EL (cell line): ENCODE results near the gene CENPS.
"Not testable (repeated sequence)": the region's sequence is repeated elsewhere in the genome, so short reads cannot be mapped to it uniquely, and the experiment has no call there.

Experiments used
- DNase-seq: peaks from one replicate; pipeline ENCODE4 v3.0.0-alpha.2; 2016

CENPS gene

DNA sequence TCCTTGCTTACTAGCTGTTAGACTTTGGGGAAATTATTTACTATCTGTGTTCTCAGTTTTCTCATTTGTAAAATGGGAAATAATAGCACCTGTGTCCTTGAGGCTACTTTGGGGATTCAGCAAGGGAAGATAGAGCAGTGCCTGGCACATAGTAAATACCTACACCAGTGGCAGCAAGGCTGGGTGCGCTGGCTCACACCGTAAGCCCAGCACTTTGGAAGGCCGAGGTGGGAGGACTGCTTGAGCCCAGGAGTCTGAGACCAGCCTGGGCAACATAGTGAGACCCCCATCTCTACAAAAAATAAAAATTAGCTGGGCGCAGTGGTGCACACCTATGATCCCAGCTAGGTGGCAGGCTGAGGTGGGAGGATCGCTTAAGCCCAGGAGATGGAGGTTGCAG lies 8.6 kb upstream of the CENPS start:
- DNase-seq = no peak

DNA sequence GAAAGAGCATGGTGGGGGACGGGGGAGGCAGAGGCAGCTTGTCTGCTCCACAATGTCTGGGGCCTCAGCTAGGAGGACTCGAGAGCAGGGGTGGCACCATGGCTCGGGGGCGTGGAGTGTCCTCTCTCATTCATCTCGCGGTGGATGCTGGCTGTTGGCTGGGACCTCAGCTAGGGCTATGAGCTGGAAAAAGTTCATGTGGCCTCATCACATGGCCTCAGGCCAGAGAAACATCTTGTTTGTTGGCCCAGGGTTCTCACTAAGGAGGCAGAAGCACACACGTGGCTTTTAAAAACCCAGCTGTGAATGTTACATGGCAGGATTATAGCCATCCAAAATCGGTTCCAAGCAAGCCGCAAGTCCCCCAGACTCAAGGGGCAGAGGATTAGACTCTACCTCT lies 6.2 kb upstream of the CENPS start:
- peak; percentile 51 for DNase-seq

DNA sequence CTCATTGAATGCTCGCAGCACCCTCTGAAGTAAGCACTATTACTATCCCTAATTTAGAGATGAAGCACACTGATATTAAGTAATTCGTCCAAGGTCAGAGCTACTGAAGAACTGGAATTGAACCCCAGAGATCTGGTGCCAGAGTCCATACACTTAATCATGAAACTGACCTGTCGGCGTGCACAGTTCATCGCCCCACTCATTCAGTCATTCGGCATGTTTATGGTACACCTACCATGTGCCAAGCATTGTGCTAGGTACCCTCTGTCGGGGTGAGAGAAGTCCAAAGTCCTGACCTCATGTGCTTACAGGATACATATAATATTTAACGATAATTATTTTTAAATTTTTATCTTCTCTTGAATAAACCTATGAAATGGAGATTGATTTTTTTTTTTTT lies 5.6 kb upstream of the CENPS start:
- no peak for DNase-seq

DNA sequence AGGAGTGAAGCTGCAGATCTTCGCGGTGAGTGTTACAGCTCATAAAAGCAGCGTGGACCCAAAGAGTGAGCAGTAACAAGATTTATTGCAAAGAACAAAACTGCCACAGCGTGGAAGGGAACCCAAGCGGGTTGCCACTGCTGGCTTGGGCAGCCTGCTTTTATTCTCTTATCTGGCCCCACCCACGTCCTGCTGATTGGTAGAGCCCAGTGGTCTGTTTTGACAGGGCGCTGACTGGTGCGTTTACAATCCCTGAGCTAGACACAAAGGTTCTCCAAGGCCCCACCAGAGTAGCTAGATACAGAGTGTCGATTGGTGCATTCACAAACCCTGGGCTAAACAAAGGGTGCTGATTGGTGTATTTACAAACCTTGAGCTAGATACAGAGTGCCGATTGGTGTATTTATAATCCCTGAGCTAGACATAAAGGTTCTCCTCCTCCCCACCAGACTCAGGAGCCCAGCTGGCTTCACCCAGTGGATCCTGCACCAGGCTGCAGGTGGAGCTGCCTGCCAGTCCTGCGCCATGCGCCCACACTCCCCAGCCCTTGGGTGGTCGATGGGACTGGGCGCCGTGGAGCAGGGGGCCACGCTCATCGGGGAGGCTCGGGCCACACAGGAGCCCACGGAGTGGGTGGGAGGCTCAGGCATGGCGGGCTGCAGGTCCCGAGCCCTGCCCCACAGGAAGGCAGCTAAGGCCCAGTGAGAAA lies 4.3 kb upstream of the CENPS start:
- not testable (repeated sequence) for DNase-seq

DNA sequence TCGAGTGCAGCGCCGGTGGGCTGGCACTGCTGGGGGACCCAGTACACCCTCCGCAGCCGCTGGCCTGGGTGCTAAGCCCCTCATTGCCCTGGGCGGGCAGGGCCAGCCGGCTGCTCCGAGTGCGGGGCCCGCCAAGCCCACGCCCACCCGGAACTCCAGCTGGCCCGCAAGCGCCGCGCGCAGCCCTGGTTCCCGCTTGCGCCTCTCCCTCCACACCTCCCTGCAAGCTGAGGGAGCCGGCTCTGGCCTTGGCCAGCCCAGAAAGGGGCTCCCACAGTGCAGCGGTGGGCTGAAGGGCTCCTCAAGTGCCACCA lies 3.7 kb upstream of the CENPS start:
- not testable (repeated sequence) for DNase-seq

DNA sequence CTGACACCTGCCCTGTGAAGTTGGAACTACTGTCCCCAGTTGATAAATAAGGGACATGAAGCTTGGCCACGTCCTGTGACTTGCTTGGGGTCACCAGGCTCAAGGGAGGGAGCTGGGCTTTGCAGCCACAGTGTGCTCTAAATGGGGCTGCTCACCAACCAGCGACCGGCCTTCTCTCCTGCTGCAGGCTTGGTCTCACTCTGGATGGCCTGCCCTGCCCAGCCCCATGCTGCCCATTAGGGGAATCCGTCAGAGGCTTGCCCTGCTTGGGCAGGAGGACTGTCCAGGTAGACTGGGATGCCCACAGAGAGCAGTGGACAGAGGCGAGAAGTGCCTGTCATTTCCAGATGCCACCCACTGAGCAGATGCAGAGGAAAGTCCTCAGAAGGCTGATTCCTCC lies 1.2 kb upstream of the CENPS start:
- no peak for DNase-seq

DNA sequence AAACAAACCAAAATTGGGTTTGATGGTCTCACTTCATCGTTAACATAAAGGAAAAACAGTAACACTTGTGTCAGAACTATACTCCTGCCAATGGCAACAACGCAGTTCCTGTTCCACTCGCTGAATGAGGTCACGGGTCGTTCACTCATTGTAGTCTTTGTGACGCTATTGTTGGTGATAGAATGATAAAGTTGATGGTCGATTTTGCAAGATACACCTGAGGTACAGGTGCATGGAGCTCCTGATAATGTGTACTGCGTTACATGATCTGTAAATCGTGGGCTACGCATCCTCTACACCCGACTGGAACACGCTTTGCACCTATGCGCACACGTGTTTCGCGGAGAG lies 391 bp upstream of the CENPS start:
- DNase-seq = peak; percentile 15

DNA sequence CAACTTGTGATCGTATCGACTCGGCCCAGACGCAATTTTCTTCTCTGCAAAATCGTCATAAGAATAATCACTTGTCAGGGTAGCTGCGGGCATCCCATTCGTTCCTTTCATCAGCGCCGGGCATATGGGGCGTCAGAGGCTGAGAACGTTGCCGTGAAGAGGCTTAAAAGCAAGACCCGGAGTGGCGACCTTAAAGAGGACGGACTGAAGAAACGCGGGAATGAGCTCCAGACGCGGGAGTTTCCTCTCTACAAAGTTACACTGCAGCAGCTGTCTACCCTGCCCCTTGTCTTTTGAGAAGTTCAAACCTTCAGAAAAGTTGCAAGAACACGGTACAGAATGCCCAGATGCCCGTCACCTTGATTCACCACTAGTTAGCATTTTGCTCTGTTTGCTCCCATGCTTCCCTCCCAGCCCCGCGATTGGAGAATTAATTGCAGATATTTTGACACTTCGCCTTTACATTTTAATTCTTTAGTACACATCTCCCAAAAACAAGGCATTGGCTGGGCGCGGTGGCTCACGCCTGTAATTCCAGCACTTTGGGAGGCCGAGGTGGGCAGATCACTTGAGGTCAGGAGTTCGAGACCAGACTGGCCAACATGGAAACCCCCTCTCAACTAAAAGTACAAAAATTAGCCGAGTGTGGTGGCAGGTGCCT lies 967 bp downstream of the CENPS start:
- DNase-seq = peak; percentile 45

DNA sequence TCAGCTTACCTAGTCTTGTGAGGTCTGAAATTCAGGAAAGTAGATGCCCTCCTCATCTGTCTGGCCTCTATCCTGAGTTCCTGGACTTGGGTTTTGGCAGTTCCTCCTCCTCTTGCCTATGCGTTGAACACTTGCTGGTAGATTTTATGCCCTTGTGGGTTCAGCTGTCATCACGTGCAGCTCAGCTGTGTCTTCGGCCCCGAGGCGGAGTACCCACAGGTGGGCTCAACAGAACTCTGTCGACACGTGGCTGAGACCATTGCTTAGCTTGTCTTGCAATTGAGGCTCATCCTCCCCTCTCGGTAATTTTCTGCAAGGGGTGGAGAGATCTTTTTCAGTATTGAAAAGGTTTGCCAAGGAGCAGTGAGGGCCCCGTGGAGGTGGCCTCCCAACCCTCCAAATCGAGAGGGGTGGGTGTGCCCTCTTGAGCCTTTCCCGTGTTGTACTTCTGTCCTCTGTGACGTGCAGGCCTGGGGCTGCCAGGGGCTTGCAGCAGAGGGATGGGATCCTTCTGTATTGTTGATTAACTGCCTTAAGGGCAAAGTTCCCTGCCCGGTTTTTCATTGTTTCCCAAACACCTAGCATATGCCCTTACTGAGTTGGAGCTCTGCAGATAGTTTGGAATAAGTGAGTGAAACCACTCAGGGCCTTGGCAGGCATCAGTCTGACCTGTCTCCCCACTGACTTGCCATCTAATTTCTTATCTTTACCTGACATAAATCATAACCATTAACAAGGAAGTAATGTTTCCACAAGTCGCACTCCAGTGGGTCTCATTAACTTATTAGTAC lies 2.9 kb downstream of the CENPS start:
- DNase-seq = no peak

DNA sequence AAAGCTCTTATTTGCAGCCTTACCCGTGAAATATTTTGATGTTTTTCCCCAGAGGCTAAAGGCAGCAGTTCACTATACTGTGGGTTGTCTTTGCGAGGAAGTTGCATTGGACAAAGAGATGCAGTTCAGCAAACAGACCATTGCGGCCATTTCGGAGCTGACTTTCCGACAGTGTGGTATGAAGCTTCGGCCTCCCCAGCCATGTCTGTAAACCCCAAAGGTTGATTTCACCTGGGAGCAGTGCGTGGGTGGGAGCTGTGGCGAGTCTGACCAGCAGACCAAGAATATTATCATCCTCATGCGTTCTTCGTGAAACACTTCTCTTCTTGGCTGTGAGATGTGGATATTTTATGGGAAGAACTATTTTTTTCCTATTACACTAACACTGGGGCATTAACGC lies 3.6 kb downstream of the CENPS start:
- DNase-seq = no peak

DNA sequence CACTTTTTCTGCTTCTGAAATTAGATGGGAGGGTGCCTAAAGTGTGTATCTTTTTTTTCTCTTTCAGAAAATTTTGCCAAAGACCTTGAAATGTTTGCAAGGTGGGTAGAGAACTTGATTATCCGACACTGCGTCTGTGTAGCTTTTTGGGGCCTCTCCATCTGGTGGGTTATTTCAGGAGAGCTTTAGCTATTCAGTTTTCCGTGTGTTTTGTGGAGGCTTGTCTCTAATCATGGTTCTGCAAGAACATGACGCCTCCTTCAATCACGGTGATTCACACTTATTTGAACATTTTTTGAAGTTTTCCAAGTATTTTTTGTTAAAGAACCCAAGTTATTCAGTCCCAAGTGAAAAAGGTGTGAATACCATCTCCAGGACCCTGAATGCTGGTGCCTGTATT lies 4.4 kb downstream of the CENPS start:
- DNase-seq = no peak

DNA sequence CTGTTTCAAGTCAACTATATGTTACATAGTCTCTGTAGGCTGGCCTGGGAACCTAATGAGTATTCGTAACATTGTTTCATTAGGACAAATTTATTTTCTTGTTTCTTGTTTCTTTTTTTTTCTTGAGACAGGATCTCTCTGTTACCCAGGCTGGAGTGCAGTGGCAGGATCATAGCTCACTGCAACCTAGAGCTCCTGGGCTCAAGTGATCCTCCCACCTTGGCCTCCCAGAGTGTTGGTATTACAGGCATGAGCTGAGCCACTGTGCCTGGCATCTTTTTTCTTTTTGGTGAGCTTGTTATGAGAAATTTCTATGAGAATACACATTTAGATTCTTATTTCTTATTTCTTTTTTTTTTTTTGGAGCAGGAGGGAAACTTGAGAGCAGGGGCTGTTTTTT lies 6.8 kb downstream of the CENPS start:
- no peak for DNase-seq

DNA sequence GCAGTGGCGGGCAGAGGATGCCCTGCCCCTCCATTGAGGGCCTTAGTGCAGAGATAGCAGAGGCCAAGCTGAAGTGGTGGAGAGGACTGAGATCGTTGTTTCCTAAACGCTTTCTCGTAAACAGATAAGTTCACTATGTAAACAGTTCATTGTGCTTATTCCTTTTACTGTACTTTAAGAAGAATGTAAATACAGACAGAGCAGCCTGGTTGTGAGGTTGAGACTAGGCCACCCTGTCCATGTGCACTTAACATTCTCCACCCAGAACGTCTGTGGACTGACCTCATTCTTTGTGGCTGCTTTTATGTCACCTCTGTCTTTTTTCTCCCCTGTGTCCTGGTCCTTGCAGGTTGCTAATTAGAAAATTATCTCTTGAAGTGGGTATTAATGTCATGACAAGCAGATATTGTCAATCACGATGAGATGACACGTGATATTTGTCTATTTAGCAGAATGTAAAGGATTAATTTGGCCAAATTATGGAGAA lies 8.5 kb downstream of the CENPS start:
- no peak for DNase-seq

DNA sequence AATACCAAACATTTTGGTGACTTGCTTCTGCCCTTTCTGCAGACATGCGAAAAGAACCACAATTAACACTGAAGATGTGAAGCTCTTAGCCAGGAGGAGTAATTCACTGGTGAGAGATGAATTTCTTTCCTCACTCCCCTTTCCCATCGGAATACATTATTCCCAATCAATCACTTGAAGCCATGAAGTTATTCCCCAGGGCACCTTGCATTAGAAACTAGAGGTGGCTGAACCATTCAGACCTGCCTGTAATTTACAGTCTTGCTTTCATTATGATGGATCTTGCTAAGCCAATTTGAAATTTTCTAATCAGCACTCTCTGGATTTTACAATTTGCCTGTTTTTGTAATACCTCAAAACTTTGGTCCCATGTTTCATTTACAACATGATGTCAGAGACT lies 10.1 kb downstream of the CENPS start:
- DNase-seq = no peak

DNA sequence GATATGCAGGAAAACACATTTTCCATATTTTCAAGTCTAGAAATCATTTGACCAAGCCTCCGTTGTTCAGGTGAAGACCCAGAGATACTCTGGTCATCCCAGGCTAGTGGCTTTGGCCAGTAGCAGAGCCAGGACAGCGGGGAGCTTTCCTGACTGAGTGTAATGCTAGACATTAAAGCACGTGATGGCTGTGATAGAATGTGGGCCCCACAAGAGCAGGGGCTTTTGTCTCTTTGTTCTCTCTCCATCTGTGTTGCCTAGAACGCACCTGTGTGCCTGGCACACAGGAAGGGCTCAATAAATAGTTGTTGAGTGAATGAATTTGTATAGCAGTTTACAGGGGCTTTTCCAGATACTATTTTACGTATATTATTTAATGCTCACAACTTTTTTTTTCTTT lies 10.6 kb downstream of the CENPS start:
- no peak for DNase-seq

DNA sequence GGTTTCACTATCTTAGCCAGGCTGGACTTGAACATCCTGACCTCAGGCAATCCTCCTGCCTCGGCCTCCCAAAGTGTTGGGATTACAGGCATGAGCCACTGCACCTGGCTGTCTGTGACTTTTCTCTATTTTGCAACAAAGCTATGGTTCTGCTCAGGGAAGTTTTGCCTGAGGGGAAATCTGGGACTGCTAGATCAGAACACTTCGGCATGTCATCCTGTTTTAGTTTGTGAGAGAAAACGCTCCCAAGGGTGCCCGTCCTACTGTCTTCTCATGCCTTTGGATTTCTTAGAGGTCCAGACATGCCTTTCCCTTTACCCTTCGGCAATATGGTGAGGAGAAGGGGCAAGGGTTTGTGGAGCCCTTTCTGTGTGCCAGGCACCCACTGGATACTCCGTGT lies 14.0 kb downstream of the CENPS start:
- DNase-seq = no peak

DNA sequence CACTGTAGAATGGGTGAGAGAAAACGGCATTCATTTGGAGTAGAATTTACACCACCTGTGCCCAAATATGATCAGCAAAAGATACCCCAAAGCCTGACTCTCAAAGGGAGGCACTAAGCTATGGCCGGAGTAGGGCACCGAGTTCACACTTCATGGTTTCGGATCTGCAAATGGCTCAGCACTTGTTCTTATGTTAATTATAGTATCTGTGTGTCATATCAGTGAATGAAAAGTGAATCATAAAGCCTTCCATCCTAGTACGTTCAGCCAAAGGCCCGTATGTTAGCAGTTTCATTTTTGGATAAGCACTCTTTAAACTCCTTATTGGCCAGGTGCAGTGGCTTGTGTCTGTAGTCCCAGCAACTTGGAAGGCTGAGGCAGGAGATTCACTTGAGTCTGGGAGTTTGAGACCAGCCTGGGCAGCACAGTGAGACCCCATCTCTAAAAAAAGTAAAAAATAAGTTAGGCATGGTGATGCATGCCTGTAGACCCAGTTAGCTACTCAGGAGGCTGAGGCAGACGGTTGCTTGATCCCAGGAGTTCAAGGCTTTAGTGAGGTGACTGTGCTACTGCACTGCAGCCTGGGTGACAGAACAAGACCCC lies 14.7 kb downstream of the CENPS start:
- no peak for DNase-seq

DNA sequence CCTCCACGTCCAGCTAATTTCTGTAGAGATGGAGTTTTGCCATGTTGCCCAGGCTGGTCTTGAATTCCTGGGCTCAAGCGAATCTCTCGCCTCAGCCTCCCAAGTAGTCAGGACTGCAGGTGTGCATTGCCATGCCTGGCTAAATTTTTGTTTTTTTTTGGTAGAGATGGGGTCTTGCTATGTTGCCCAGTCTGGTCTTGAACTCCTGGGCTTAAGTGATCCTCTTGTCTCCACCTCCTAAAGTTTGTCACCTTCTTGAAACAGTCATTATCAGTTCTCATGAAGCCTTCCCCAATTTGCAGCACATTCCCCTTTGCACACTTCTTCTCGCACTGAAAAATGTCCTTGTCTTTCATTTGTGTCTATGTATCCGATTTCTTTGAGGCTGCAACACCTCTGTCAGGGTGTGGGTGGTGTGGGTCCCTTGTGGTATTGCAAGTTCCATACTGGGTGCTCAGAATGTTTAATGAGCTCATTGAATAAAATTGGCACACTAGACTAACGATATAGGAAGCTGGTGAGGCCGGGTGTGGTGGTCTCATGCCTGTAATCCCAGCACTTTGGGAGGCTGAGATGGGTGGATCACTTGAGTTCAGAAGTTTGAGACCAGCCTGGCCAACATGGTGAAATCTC lies 16.7 kb downstream of the CENPS start:
- DNase-seq = no peak

DNA sequence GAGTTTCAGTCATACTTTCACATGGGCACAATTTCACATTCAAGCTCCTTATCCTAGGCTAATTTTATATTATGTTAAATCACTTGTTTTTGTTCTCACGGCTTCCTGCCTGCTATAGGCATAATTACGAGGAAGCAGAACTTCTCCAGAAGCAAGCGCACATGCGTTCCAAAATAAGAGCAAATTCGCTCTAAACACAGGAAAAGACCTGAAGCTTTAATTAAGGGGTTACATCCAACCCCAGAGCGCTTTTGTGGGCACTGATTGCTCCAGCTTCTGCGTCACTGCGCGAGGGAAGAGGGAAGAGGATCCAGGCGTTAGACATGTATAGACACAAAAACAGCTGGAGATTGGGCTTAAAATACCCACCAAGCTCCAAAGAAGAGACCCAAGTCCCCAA lies 19.5 kb downstream of the CENPS start, which contains the start of gene CORT:
TSS of gene CORT (plus strand) at position 281 of the 400 bp plus-strand sequence. CDS start 193 bp downstream, outside the sequence.
- DNase-seq = no peak

DNA sequence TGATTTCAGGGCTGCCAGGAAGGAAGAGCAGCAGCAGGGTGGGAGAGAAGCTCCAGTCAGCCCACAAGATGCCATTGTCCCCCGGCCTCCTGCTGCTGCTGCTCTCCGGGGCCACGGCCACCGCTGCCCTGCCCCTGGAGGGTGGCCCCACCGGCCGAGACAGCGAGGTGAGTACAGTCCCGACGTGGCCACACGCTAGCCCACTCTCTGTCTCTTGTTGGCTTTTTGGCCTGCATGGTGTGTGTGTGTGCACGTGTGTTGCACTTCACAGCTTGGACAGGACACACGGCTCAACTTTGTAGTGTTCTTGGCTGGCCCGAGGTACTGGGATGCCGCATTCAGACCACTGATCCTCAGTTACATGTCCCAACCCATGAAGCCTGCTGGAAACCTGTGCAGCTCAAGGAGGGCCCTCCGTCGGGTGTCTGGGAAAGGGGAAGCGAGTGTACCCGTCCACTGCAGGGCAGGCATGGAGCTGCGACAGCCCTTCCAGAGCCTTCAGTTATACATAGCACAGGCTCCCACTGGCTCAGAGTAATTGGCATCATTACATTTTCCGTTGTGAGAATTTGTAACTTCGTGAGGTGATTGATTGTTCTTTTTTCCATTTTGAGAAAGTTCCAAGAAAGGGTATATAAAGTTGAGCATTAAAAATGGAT lies 20.1 kb downstream of the CENPS start:
- DNase-seq = no peak

DNA sequence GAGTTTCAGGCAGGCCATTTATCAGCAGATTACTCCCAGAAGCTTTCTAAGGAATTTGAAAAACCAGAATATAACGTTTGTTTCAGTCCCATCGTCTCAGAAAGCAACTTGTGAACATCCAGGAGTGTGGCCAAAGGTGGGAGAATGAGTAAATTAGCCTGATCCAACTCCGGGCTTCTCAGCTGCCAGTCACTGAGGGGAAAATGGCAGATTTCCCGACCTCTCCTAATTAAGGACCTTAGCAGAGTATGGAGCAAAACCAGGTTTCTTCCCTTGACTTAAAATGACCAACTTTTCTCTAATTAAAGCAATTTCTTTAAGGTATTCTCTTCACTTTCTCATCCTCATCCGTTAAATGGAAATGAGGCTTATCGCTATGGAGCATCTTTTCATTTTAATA lies 20.6 kb downstream of the CENPS start:
- no peak for DNase-seq

DNA sequence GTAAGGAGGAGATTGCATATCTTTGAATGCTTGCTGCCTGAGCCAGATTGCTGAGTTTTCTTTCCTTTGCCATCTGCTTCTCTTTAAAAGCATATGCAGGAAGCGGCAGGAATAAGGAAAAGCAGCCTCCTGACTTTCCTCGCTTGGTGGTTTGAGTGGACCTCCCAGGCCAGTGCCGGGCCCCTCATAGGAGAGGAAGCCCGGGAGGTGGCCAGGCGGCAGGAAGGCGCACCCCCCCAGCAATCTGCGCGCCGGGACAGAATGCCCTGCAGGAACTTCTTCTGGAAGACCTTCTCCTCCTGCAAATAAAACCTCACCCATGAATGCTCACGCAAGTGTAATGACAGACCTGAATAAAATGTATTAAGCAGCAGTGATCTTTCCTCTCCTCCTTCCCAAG lies 21.1 kb downstream of the CENPS start:
- DNase-seq = peak; percentile 79

DNA sequence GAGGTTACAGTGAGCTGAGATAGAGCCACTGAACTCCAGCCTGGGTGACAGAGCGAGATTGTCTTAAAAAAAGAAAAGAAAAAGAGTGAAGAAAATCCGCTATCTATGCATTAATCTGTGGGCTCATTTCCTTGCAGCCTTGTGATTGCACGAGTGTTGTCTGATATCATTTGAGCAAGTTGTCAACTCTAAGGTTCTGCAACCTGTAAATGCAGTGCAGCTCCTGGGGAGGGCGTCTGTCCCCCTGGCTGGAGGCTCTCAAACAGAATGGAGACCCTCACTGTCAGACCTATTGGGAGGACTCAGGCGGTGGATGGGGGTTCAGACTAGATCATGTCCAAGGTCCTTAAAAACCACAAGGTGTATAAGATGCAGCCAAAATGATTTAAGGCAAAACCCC lies 25.8 kb downstream of the CENPS start:
- no peak for DNase-seq
